AG04449 (cell line): Measurements from ENCODE around the gene SEMA5B.

Experiments used
- CTCF ChIA-PET: fragments of 350-600 bp; formaldehyde crosslinking; extraction: SDS; loops from one replicate; lab custom pipeline; 2021; ENCODE audit warnings: antibody characterized with exemption; lab: Yijun Ruan, JAX
- POLR2A ChIA-PET: fragments of 400-600, 350-600 bp; formaldehyde crosslinking; extraction: SDS; loops from one replicate; lab custom pipeline; 2020; ENCODE audit warnings: antibody characterized with exemption, inconsistent platforms; lab: Yijun Ruan, JAX
- DNase-seq: peaks from one replicate; pipeline ENCODE4 v3.0.0-alpha.2; 2010; ENCODE audit warnings: low read depth, low spot score
- H3K4me3 ChIP-seq: 2 replicates; pipeline ENCODE4 v1.5.1; 2011; ENCODE audit warnings: low read depth, mild to moderate bottlenecking, control low read depth, low read length
- CTCF ChIP-seq: IDR thresholded peaks from one replicate; pipeline ENCODE4 v1.5.1; 2011; ENCODE audit warnings: mild to moderate bottlenecking, moderate library complexity, low read length, control low read depth, inconsistent platforms; ENCODE audit not compliant: insufficient read depth; ENCODE audit errors: missing control alignments

SEMA5B gene

GRCh38 chr3:122893754-122894668 is 133.6 kb downstream of the SEMA5B start:
- ChIA-PET POLR2A (no interaction called here), CTCF (interaction anchor here (1.2 kb wide), 1 partner anchor 11 kb away, joined by 3 read pairs; no protein-coding TSS in a partner anchor)
- TF ChIP-seq CTCF, result no peak
- H3K4me3 ChIP-seq, result no peak overlapping the region
- no peak for DNase-seq

DNA sequence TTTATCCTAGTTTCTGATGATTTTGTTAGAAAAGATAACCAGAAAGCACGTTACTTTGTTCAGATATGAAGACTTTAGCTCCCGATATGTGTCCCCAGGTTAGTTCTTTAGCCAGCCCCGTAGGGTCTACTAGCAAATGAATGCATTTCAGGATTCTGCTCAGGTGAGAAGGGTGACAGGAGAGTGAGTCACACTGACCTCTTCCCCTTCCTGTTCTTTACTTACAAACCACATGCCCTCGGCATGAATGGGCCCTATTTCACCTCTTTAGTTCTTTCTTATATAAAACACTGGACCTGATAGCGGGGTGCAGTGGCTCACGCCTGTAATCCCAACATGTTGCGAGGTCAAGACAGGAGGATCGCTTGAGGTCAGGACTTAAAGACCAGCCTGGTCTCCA is 134.3 kb downstream of the SEMA5B start:
- TF ChIP-seq CTCF, result no peak
- no peak overlapping the region for H3K4me3 ChIP-seq
- CTCF ChIA-PET, result interaction anchor here (1.3 kb wide), 1 partner anchor 11 kb away, joined by 5 read pairs; no protein-coding TSS in a partner anchor
- DNase-seq, result no peak
- POLR2A ChIA-PET, result no interaction called here

- H3K4me3 ChIP-seq, result no peak overlapping the region
- POLR2A ChIA-PET, result no interaction called here
- TF ChIP-seq CTCF, result no peak
- no peak for DNase-seq
- CTCF ChIA-PET, result interaction anchor here (1.3 kb wide), 1 partner anchor 10 kb away, joined by 5 read pairs; no protein-coding TSS in a partner anchor
Observed at GRCh38 chr3:122892118-122892960, 135.2 kb downstream of the SEMA5B start.

DNA sequence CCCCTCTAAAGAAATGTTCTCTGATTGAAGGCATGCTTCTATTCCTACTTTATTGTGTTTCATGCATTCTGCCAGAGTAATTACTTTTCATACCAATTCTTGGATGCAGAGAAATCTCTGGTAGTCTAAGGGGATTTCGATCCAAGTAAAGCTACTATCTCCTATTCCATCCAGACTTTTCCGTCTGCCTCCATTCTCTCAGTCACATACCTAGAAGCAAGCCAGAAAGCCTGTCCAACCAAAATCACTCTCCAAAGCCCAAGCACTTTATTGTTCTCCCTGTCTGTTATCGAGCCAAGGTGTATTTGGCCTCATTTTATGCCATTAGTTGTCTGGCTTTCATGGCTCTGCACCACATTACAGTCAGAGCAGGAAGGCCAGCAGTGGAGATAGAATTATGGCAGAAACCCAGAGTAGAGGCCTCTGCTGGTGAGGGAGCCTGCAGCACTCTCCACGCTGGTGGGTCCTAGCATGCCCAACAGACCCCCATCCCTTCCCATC is 136.8 kb downstream of the SEMA5B start:
- H3K4me3 ChIP-seq, result no peak overlapping the region
- DNase-seq, result no peak
- ChIA-PET CTCF (no interaction called here), POLR2A (no interaction called here)
- TF ChIP-seq CTCF, result no peak

DNA sequence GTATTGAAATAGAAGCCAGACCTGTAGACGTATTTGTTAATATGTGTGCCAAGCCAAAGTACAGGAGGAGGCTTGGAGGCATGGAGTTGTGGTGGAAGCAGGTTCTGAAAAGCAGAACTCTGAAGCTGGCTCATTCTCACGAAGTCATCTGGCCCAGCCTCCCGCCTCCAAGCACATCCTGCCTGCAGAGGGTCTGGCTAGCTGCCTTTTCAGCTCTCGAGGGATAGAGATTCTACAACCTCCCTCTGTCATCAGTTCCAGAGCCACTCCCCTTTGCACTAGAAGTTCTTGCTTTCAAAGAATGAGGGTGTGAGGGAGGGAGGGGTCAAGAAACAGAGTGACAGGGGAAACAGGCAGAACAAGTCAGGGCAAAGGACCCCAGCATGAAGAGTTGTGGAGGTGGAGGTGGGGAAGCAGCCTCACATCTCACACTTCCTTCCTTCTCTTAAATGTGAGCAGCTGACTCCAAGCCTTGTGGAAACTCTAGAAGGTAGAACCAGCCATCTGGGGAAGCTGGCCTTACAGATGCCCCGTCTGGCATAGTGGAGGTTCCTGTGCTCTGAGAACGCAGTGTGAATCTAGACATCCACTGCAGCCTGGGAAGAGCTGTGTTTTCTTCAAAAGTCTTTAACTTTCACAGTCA is 137.4 kb downstream of the SEMA5B start:
- peak; percentile 3 for DNase-seq
- ChIA-PET CTCF (interaction anchor here (1.2 kb wide), 1 partner anchor 9 kb away, joined by 3 read pairs; no protein-coding TSS in a partner anchor), POLR2A (no interaction called here)
- no peak overlapping the region for H3K4me3 ChIP-seq
- TF ChIP-seq CTCF, result no peak
